Activated T-helper 1 cell treated with anti-CD3 and anti-CD28 coated beads, Interleukin-2, amount 50 U/mL, for 16 hours (primary cell): ENCODE data around the gene ADARB2.

ENCODE experiments used
- DNase-seq, 2 donors: peaks; one replicate each; pipeline ENCODE4 v3.0.0-alpha.2; 2020; ENCODE audit warnings: low read depth in 1 of 2, low spot score in 1 of 2

The ADARB2 gene

DNA sequence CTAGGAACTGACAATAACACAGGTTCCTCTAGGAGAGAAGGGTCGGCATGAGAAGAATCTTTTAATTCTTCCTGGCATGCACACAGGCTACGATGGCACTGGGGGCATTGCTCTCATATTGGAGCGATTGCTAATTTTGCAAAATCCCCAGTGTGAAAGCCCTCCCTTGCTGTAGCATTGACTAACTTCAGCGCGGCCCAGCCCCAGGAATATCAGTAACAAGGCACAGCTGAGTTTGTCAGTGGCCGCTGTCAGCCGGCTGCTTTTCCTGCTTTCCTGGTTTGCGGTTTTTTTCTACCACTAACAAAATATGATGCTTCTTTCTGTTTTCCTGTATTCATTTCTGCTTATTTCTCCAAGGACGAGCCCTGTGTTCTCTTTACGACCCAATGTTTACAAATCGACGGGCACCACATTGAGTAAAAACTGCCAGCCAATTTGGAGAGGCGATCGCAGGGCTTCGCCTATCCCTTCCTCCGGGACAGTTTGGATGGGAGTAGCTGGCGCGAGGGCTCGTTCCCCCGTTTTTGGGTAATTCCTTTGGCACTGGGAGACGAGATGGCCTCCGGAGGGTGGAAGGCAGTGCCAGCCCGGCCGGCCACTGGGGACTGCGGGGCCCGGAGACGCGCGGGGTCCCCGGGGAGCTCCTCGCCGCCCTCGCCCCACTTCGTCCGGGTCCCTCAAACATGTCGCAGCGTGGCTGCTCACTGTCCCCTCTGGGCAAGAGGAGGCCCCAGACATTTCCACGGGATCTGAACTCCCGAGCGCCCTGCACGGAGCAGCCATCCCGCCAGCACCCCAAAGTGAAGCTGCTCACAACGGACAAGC lies 967 bp downstream of the ADARB2 start:
- DNase-seq, result no peak

DNA sequence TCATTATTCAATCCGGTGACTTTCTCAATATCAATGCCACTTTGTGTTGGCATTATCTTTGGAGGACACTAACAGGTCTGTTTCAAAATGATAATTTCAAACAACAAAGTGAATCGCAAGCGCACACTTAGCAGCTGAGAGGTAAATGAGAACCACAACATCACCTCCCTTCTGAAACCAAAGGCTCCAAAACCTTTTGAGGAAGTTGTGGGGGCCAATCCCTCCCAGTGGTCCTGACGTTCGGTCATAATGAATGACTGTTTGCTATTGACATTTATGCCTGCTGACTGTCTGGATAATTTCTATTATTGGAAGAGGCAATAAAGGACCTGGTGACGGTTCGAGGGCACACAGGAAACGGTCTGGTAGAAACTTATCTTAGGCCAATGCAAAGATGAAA lies 1.8 kb downstream of the ADARB2 start:
- DNase-seq, result no peak

DNA sequence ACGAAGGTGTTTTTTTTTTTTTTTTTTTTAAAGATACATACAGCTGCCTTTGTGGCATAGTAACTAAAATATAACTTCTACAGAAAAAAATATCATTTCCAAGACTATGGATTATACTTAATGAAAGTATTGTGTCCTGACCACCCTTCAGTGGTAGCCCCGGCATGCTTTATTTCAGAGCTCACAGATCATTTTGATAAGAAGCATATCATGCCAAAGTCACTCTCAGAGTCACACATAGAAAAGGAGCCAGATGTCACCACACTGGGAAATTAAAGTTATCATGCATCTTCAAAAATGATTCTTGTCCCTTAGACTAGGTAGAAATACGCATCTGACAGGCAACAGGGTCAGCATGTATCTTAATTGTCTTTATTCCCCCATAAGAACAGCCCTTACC lies 3.0 kb downstream of the ADARB2 start:
- no peak for DNase-seq

DNA sequence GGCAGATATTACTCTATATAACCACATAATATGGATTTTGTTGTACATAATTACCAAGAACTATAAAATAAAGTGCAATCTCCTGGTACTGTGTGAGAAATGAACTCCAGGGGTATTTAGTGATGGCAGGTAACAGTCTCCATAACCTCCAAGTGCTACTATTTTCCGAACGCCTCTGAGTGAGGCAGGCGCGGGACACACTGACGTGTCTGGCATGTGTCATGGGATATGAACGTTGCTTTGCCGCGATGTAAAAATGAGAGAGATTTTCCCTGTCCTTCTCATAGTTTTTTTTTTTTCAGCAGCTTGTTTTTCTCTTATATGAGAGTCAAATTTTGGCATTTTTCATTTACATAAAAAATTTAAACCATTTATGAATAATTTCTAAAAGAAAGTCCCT lies 3.6 kb downstream of the ADARB2 start:
- no peak for DNase-seq

DNA sequence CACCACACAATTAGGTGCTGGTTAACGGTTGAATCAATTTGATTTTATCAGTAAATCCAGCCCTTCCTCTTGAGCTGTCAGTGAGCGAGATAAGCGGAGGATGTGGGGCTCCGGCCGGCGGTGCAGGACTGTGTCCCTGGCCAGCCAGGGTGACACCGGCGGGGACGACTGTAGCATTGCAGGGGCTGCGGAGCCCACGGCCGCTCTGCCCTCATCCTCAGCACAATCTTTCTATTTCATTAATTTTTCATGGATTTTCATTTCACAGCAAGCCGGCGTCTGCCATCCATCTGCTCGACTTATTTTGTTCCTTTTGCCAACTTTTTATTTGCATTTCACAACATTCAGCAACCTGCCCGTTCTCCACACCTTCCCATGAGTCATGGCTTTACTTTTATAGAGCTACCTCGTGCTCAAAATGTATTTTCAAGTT lies 4.7 kb downstream of the ADARB2 start:
- no peak for DNase-seq

DNA sequence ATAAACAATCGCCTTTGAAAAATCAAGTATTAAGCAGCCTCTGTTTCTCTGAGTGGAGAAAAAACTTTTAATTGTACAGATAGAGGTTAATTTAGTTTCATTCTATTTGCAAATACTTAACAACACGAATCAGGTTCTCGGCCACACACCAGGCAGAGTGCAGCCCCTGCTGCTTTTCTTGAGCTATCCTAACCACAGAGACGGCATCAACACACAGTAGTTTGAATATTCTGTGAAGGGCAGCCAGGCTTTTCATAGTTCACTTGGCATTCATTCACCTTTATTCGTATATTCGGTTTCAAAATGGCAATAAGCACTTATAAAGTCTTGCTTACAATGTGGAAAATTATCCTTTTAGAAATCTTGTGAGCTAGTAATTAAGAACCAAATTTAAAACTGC lies 5.7 kb downstream of the ADARB2 start:
- DNase-seq, result no peak

DNA sequence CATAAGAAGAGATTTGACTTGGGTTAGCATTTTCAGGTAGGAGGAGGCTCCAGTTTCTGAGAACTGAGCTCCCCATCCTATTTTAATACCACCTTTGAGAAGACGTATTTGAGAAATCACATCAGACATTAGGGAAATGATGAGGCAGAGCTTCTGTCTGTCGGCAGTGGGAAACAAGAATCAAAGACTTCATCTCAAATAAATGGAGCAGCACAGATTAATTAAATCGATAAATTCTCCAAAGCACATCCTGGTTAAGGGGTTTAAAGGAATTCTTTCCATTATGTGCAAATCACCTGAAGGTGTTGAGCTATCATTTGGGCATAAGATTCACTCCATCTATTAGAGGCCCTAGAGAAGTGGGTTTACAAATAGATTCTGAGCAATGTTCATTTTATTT lies 7.6 kb downstream of the ADARB2 start:
- DNase-seq, result no peak

DNA sequence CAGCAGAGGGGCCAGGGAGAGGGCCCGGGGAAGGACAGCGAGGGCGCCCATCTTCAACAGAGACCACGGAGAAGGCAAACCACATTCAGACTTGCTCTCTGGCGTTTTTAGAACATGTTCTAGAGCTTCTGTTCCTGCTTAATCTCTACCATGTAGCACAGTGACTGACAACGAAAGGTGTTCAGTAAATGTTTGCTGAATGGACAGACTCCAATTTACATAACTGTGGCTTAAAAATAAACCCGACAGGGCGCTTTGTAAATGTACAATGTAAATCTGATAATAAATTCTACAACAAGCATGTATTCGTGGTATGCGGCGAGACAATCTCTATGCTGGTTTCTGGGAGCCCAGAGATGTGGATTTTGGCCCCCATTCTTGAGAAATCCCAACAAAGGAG lies 10.5 kb downstream of the ADARB2 start:
- no peak for DNase-seq

DNA sequence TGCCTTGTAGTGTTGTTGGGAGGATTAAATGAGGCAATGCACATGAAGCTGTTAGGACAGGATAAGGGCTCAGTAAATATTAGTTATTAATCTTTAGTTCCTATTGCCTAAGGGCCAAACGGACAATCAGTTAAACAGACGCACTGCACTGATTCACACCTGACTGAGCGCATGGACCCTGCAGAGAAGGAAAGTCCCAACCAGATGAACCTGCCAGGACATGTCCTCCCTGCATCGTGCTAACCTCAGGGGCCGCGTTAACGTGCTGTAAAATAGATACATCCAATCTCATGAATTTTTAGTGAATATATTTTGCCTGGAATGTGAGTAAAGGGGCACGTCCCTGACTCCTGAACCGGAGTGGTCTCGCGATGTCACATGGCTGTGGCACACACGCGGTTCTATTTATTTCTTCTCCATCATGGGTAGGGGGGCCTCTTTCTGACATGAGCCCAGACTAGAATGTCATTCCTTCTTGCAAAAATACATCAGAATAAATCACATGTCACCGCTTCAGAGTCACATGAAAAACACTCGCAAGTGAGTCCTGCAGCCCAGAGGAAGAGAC lies 12.3 kb downstream of the ADARB2 start:
- DNase-seq, result no peak

DNA sequence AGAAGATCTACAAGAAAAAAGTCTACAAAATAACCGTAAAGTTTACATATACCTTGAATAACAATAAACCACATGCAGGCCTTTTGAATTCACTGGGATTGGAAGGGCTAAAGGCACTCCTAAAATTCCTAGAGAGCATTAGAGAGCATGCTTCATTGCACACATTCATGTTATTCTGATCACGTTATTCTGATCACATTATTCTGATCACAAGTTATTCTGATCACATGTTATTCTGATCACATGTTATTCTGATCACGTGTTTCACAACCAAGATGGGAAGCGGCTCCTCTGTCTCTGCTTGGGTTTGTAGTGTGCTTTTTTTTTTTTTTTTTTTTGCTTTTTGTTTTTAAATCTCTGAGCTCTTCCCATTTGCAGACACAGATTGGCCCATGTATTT lies 20.5 kb downstream of the ADARB2 start:
- DNase-seq, result no peak

DNA sequence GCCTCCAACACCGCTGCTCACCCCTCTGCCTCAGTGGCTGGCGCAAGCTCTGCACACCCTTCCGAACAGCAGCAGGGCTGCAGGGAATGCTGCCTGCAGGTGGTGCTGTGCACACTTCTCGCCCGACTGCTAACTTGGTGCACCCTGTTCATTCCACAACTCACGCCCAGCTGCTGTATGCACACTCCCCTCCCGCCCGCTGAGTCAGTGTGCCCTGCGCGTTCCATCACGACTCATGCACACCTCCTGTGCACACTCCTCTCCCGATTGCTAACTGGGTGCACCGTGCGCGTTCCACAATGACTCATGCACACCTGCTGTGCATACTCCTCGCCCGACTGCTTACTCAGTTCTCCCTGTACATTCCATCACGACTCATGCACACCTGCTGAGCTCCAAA lies 21.5 kb downstream of the ADARB2 start:
- DNase-seq, result no peak

DNA sequence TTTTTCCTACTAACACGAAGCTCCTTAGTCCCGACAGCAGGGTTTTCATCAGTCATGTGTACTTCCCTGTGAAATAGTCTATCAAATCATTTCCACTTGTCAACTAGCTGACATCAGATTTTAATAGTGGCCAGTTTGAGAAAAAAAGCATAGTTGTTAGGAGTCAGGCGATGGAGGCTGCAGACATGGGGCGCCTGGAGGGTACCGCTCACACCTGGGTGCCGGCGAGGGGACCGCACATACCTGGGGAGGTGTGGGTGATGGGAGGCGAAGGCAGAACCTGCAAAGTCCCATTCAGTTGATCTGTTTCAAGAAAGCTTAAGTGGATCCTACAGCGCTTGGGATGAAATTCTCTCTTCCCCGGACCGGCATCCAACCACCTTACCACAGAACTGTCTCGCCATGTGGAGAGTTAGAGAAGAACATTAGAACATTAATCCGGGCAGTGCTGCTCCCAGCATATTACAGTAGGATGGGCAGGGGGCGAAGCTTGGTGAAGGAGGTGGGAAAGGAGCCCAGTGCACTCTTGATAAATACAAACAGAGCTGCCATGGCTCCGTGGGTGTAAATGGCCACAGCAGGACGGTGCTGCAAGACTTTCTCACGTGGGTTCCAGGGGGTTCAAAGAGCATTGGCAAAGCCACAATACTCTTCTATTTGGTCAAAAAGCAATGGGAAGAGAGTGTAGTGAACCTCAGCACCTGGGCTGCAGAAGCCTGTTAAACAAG lies 24.2 kb downstream of the ADARB2 start:
- no peak for DNase-seq

DNA sequence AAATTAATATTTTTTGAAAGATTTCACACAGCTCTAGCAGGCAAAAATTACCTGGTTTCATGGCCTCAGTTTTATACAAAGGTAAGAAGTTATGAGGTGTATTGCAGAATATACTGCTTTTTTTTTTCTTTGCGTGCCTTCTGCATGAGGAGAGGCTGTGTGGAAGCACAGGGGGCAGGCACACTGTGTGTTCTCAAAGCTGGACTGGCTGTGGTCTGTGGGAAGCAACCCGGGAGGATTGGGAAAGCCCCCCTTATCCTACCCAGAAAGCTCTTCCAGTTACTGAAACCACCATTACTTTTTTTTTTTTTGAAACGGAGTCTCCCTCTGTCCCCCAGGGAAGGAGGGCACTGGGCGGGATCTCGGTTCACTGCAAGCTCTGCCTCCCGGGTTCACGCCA lies 25.0 kb downstream of the ADARB2 start:
- DNase-seq, result no peak

DNA sequence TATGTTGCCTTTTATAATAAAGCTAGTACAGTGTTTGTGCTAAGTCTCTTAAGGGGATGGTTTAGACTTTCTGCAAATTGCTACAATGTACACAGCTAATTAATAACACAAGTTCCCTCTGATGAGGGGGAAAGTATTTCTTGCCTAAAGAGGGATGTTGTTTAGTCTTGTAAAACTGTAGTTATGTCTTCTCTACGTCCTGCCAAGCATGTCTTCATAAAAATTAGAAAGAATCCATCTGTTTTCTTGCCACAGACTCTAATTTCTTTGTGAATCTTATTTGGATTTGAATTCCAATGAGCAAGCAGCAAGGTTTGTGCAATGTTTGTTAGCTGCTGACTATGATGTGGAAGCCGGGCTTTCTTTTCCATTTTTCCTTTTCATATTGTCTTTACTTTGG lies 28.2 kb downstream of the ADARB2 start:
- no peak for DNase-seq

DNA sequence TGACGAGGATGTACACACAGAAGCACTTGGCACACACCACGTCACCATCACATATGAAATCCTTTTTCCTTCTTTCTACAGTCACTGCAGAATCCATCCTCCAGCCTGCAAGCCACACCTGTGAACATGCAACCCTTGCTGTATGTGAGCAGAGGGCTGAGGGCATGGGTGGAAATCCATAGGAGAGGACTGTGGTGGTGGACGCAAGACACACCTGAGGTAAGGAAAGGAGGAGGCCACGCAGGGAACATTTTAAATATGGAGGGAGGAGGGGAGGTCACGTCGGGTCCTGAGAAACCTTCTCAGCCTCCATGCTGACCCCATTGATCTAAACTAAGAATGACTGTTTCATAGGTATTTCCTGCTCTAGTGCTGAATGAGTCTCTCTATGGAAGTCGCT lies 28.6 kb downstream of the ADARB2 start:
- no peak for DNase-seq

DNA sequence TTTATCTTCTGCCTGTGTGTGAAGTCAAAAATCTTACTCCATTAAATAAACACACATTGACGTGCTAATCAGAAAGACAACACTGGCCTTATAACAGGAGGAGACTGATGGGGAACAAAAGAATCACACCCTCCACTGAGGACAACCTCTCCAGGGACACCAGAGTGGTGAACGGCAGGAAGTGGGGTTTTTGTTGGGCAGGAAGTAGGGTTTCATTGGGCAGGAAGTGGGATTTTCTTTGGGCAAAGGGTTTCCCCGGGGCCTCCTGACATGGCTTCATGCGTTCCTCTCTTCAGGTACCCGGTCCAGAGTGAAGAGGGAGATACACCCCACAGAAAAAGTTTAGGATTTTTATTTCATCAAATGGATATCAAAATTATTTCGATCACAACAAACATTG lies 30.6 kb downstream of the ADARB2 start:
- DNase-seq, result no peak

DNA sequence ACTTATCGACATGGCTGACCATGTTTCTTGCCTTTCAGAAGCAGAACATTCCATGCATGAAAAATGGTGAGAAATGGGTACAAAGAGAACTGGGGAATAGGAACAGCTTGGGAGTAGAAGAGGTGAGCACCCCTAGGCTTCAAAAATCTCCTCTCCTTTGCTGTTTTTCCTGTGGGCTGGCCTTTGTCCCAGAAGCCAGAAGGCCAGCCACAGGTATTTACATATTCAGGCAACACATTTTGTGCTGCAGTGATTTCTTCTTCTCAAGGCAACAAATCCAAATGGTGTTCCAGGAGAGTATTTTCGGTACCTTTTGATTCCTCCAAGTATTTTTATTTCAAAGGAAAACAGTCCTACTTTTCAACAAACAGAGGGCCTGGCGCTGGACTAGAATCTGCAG lies 31.1 kb downstream of the ADARB2 start:
- no peak for DNase-seq

DNA sequence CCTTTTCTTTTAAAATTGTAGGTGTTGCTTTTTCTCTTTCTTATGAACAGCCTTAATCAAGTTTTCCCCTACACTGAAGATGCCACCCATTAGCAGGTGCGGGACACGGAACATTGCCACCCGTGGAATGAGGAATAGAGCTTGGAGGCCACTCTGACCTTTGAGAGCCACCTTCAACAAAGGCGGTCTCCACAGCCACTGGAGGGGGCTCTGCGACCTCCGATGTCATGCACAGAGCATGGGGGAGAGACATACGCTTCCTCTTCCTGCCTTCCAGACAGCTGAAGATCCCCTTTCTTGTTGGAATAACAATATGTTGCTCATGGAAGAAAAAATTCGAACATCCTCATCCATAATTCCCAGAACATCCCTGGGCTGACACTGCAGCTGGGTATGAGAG lies 39.1 kb downstream of the ADARB2 start:
- DNase-seq, result no peak

DNA sequence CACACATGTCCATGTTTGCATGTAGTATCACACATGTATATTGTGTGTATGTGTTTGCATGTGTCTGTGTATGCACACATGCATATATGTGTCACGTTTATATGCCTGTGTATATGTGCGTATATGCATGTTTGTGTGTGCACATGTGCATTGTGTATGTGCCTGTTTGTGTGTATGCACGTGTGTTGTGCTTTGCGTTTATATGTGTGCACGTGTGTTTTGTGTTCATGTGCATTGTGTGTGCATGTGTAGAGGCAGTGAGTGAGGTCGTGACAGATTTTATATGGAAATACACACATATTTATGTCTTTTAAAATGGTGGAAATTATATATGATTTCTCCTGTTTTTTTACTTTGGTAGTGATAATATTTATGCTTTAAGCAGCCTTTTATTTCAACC lies 41.2 kb downstream of the ADARB2 start:
- no peak for DNase-seq

DNA sequence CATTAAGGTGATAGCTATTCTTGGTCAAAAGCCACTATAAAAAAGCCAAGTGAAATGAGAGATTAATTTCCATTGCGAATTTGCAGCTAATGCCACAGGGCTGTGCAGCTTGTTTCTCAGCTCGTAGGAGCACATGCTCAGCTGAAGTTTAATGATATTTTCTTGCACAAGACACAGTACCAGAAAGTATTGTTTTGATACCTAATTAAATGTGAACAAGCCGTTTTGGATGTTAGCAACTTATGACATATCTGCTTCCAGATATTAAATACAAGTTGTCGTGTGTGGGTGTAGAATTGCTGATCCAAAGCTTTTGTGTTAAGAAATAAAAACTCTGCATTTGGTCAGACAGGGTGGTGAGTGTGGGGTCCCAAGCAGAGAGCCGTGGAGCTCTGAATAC lies 47.2 kb downstream of the ADARB2 start:
- DNase-seq, result no peak

DNA sequence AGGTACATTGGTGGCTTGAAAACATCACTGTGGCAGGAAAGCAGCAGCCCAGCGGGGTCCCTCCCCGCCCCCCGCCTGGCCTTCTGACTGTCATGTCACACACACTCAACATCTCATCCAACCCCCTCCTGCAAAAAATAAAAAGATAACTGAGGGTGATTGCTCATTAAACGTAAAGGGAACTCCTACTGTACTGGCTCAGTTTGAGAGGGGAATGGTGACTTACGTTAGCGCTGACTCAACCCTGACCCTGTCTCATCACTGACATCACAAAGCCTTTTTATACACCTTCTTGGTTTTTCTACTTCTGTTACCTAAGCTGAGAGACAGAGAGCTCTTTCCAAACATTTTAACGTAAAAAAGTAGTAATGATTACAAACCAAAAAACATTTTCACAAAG lies 48.8 kb downstream of the ADARB2 start:
- DNase-seq, result no peak

DNA sequence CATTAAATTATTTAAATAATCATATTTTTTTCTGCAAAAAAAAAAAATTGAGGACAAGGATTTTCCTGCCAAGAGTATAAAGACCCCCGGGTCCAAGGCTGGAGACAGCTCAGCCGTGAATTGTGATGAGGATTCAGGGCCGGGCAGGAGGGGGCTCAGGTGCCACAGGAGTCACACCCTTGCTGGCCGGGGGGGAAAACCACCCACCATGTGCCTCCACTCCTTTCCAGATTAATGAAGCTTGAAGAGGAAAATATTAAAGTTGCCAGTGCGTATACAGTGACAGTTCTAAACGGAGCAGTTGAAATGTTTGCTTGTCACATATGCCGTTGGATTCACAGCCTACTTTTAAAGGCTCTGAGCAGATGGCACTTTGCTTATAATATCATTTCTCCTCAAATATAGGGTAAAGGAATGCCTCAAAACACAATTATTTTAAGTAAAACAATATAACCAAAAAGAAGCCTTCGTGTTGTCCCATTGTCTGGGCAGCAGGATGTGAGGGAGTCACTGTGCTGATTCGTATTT lies 49.6 kb downstream of the ADARB2 start:
- no peak for DNase-seq
